ENCODE data around the gene CUL4A.

Gene CUL4A

GRCh38 chr13:113229791-113230190, 20.4 kb downstream of the CUL4A start:
- Histone ChIP-seq H3K4me3 (ENCODE audit: low read depth in 1 of 2, low read length in 1 of 2) (no peak overlapping the region), H3K36me3 (peaks cover 93% of the 10 kb centered on the region), H3K27me3 (no peaks in the 10 kb centered on the region), H3K9me3 (no peaks in the 10 kb centered on the region), H3K4me1 (ENCODE audit: control insufficient read depth in 1 of 2, insufficient read depth in 1 of 2, low read depth in 1 of 2, low read length in 1 of 2) (no peaks in the 10 kb centered on the region), H3K27ac (no peak overlapping the region)
- no peak for TF ChIP-seq CTCF (IDR thresholded peaks at IDR 0.05)

DNA sequence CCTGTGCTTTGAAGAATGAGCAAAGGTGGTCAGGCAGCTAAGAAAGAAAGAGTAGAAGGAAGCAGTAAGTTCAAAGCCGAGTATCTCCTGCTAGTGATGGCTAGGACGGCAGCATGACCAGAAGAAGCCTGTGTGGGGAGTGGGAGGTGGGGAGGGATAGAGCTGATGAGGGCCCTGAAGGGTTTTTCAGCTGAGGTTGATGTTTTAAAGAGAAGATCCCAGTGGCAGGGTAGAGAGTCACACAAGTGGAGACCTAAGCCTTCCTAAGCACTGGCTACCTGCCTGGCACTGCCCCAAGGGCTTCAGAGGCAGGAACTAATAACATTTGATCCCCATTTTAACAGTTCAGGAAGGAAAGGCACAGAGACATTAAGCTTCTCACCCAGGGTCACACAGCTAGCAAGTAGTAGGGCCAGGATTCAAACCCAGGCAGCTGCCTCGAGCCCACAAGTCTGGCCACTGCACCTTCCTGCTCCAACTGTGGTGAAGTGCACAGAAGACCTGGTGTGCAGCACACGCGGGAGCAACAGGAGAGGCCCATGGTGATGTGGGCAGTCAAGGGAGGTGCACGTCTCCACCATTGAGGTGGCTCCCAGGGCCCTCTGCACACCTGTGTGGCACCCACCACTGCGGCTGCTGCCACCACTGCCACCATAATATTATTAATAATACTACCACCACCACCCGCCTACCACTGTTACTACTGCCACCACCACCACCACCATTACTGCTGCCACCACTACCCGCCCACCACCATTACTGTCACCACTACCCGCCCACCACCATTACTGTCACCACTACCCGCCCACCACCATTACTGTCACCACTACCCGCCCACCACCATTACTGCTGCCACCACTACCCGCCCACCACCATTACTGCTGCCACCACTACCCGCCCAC, 22.1 kb downstream of the CUL4A start:
- Histone ChIP-seq H3K4me1 (ENCODE audit: control insufficient read depth in 1 of 2, insufficient read depth in 1 of 2, low read depth in 1 of 2, low read length in 1 of 2) (no peaks in the 10 kb centered on the region), H3K36me3 (peaks cover 89% of the 10 kb centered on the region), H3K27ac (no peak overlapping the region), H3K9me3 (no peaks in the 10 kb centered on the region), H3K27me3 (no peaks in the 10 kb centered on the region), H3K4me3 (ENCODE audit: low read depth in 1 of 2, low read length in 1 of 2) (no peak overlapping the region)
- no peak for TF ChIP-seq CTCF (IDR thresholded peaks at IDR 0.05)

- Histone ChIP-seq H3K9me3 (no peaks in the 10 kb centered on the region), H3K4me3 (ENCODE audit: low read depth in 1 of 2, low read length in 1 of 2) (no peak overlapping the region), H3K36me3 (peaks cover 89% of the 10 kb centered on the region), H3K27ac (no peak overlapping the region), H3K4me1 (ENCODE audit: control insufficient read depth in 1 of 2, insufficient read depth in 1 of 2, low read depth in 1 of 2, low read length in 1 of 2) (no peaks in the 10 kb centered on the region), H3K27me3 (no peaks in the 10 kb centered on the region)
- no peak for TF ChIP-seq CTCF (IDR thresholded peaks at IDR 0.05)
These were observed 23.0 kb downstream of the CUL4A start for GRCh38 chr13:113232208-113233003.

DNA sequence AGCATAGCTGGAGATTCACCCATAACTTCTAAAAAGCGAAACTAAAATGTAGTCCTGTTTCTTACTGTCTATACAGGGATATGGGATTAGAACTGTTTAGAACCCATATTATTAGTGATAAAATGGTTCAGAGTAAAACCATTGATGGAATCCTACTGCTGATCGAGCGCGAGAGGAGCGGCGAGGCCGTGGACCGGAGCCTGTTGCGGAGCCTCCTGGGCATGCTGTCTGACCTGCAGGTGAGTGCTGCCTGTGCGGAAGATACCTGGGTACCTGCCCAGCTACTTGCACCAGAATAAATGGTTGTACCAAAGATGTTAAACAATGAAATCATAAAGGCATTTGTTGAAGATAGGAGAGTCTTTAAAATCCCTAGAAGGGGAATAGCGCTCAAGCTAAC, 23.7 kb downstream of the CUL4A start:
- Histone ChIP-seq H3K4me3 (ENCODE audit: low read depth in 1 of 2, low read length in 1 of 2) (no peak overlapping the region), H3K27ac (no peak overlapping the region), H3K9me3 (no peaks in the 10 kb centered on the region), H3K36me3 (peaks cover 88% of the 10 kb centered on the region), H3K4me1 (ENCODE audit: control insufficient read depth in 1 of 2, insufficient read depth in 1 of 2, low read depth in 1 of 2, low read length in 1 of 2) (no peaks in the 10 kb centered on the region), H3K27me3 (no peaks in the 10 kb centered on the region)
- TF ChIP-seq CTCF (IDR thresholded peaks at IDR 0.05), result no peak

- peaks cover 90% of the 10 kb centered on the region for H3K36me3 ChIP-seq
- TF ChIP-seq CTCF (IDR thresholded peaks at IDR 0.05), result no peak
- H3K27ac ChIP-seq, result no peak overlapping the region
- H3K9me3 ChIP-seq, result no peaks in the 10 kb centered on the region
- no peaks in the 10 kb centered on the region for H3K27me3 ChIP-seq
- H3K4me1 ChIP-seq (ENCODE audit: control insufficient read depth in 1 of 2, insufficient read depth in 1 of 2, low read depth in 1 of 2, low read length in 1 of 2), result no peaks in the 10 kb centered on the region
- no peak overlapping the region for H3K4me3 ChIP-seq (ENCODE audit: low read depth in 1 of 2, low read length in 1 of 2)
These were observed 29.1 kb downstream of the CUL4A start for GRCh38 chr13:113238536-113238935.

Measured in neutrophil (primary cell).